ENCODE measurements around the gene FAM193A.
"Not testable (repeated sequence)": the region's sequence is repeated elsewhere in the genome, so short reads cannot be mapped to it uniquely, and the experiment has no call there.

FAM193A gene

GRCh38 chr4:2767705-2768074, 231.2 kb downstream of the FAM193A start:
- no peak for DNase-seq
- Histone ChIP-seq H3K4ac (ENCODE audit: low read depth, low read length) (no peak overlapping the region), H3K18ac (ENCODE audit: low read length) (no peak overlapping the region), H2BK5ac (ENCODE audit: low read length) (no peak overlapping the region), H3K36me3 (ENCODE audit: control insufficient read depth, insufficient read depth, low read length) (no peaks in the 10 kb centered on the region), H4K8ac (ENCODE audit: low read depth, low read length) (no peak overlapping the region), H3K23ac (ENCODE audit: low read length) (no peak overlapping the region), H3K4me1 (ENCODE audit: control insufficient read depth, low read depth, low read length) (no peaks in the 10 kb centered on the region), H3K79me2 (ENCODE audit: control insufficient read depth, insufficient read depth, low read length) (no peaks in the 10 kb centered on the region), H3K79me1 (ENCODE audit: low read length) (no peaks in the 10 kb centered on the region), H3K56ac (ENCODE audit: low read length) (no peak overlapping the region), H2BK15ac (replicated peaks; ENCODE audit: low read depth) (no peak overlapping the region), H2AK5ac (ENCODE audit: low read length) (no peak overlapping the region), H2BK120ac (ENCODE audit: low read depth, low read length) (no peak overlapping the region), H4K5ac (ENCODE audit: low read length) (no peak overlapping the region), H3K27me3 (ENCODE audit: insufficient read depth, low read length, poor library complexity) (no peaks in the 10 kb centered on the region), H3K27ac (ENCODE audit: low read depth, low read length) (no peak overlapping the region), H3K4me3 (ENCODE audit: low read length) (no peak overlapping the region), H3K9ac (ENCODE audit: low read length) (no peak overlapping the region), H3K4me2 (ENCODE audit: low read length) (no peak overlapping the region)
- WGBS (ENCODE audit: extremely low coverage, insufficient coverage, low lambda C conversion rate) = no CpG with 5 or more reads among the region's 11 CpGs

- Histone ChIP-seq H3K56ac (ENCODE audit: low read length) (no peak overlapping the region), H3K4me3 (ENCODE audit: low read length) (no peak overlapping the region), H3K9ac (ENCODE audit: low read length) (no peak overlapping the region), H2BK5ac (ENCODE audit: low read length) (no peak overlapping the region), H3K23ac (ENCODE audit: low read length) (no peak overlapping the region), H3K4me2 (ENCODE audit: low read length) (no peak overlapping the region), H2BK15ac (replicated peaks; ENCODE audit: low read depth) (no peak overlapping the region), H3K18ac (ENCODE audit: low read length) (no peak overlapping the region), H3K27ac (ENCODE audit: low read depth, low read length) (no peak overlapping the region), H3K36me3 (ENCODE audit: control insufficient read depth, insufficient read depth, low read length) (no peaks in the 10 kb centered on the region), H2BK120ac (ENCODE audit: low read depth, low read length) (no peak overlapping the region), H3K27me3 (ENCODE audit: insufficient read depth, low read length, poor library complexity) (no peaks in the 10 kb centered on the region), H4K5ac (ENCODE audit: low read length) (no peak overlapping the region), H3K4me1 (ENCODE audit: control insufficient read depth, low read depth, low read length) (no peaks in the 10 kb centered on the region), H3K79me2 (ENCODE audit: control insufficient read depth, insufficient read depth, low read length) (no peaks in the 10 kb centered on the region), H3K79me1 (ENCODE audit: low read length) (no peaks in the 10 kb centered on the region), H3K4ac (ENCODE audit: low read depth, low read length) (no peak overlapping the region), H4K8ac (ENCODE audit: low read depth, low read length) (no peak overlapping the region), H2AK5ac (ENCODE audit: low read length) (no peak overlapping the region)
- no peak for DNase-seq
- WGBS (ENCODE audit: extremely low coverage, insufficient coverage, low lambda C conversion rate) = no CpG with 5 or more reads among the region's 9 CpGs
Measured at GRCh38 chr4:2768124-2768523, 231.7 kb downstream of the FAM193A start.

GRCh38 chr4:2768921-2769336, 232.5 kb downstream of the FAM193A start:
- peak overlapping the region; percentile 34 for H3K56ac ChIP-seq (ENCODE audit: low read length)
- no peak overlapping the region for H3K18ac ChIP-seq (ENCODE audit: low read length)
- H3K4me1 ChIP-seq (ENCODE audit: control insufficient read depth, low read depth, low read length) = no peaks in the 10 kb centered on the region
- H3K4me3 ChIP-seq (ENCODE audit: low read length) = no peak overlapping the region
- H2BK120ac ChIP-seq (ENCODE audit: low read depth, low read length) = no peak overlapping the region
- no peaks in the 10 kb centered on the region for H3K79me1 ChIP-seq (ENCODE audit: low read length)
- H2BK15ac ChIP-seq (replicated peaks; ENCODE audit: low read depth) = no peak overlapping the region
- no peak overlapping the region for H3K4me2 ChIP-seq (ENCODE audit: low read length)
- H3K79me2 ChIP-seq (ENCODE audit: control insufficient read depth, insufficient read depth, low read length) = no peaks in the 10 kb centered on the region
- H3K4ac ChIP-seq (ENCODE audit: low read depth, low read length) = no peak overlapping the region
- no peak overlapping the region for H4K8ac ChIP-seq (ENCODE audit: low read depth, low read length)
- H3K9ac ChIP-seq (ENCODE audit: low read length) = no peak overlapping the region
- H2BK5ac ChIP-seq (ENCODE audit: low read length) = no peak overlapping the region
- no peaks in the 10 kb centered on the region for H3K27me3 ChIP-seq (ENCODE audit: insufficient read depth, low read length, poor library complexity)
- H3K36me3 ChIP-seq (ENCODE audit: control insufficient read depth, insufficient read depth, low read length) = no peaks in the 10 kb centered on the region
- WGBS (ENCODE audit: extremely low coverage, insufficient coverage, low lambda C conversion rate) = no CpG with 5 or more reads among the region's 15 CpGs
- H3K27ac ChIP-seq (ENCODE audit: low read depth, low read length) = no peak overlapping the region
- H3K23ac ChIP-seq (ENCODE audit: low read length) = no peak overlapping the region
- no peak for DNase-seq
- H4K5ac ChIP-seq (ENCODE audit: low read length) = no peak overlapping the region
- no peak overlapping the region for H2AK5ac ChIP-seq (ENCODE audit: low read length)

- no peaks in the 10 kb centered on the region for H3K79me1 ChIP-seq (ENCODE audit: low read length)
- no peak overlapping the region for H4K8ac ChIP-seq (ENCODE audit: low read depth, low read length)
- no peak overlapping the region for H3K56ac ChIP-seq (ENCODE audit: low read length)
- H3K36me3 ChIP-seq (ENCODE audit: control insufficient read depth, insufficient read depth, low read length) = no peaks in the 10 kb centered on the region
- H3K4me1 ChIP-seq (ENCODE audit: control insufficient read depth, low read depth, low read length) = no peaks in the 10 kb centered on the region
- no peak overlapping the region for H3K4ac ChIP-seq (ENCODE audit: low read depth, low read length)
- H2BK15ac ChIP-seq (replicated peaks; ENCODE audit: low read depth) = no peak overlapping the region
- no peak overlapping the region for H3K9ac ChIP-seq (ENCODE audit: low read length)
- no peak overlapping the region for H3K18ac ChIP-seq (ENCODE audit: low read length)
- H3K27ac ChIP-seq (ENCODE audit: low read depth, low read length) = no peak overlapping the region
- WGBS (ENCODE audit: extremely low coverage, insufficient coverage, low lambda C conversion rate) = no CpG with 5 or more reads among the region's 3 CpGs
- no peak overlapping the region for H2BK5ac ChIP-seq (ENCODE audit: low read length)
- no peaks in the 10 kb centered on the region for H3K79me2 ChIP-seq (ENCODE audit: control insufficient read depth, insufficient read depth, low read length)
- no peak overlapping the region for H4K5ac ChIP-seq (ENCODE audit: low read length)
- no peak for DNase-seq
- no peak overlapping the region for H2AK5ac ChIP-seq (ENCODE audit: low read length)
- H3K27me3 ChIP-seq (ENCODE audit: insufficient read depth, low read length, poor library complexity) = no peaks in the 10 kb centered on the region
- H3K23ac ChIP-seq (ENCODE audit: low read length) = no peak overlapping the region
- no peak overlapping the region for H2BK120ac ChIP-seq (ENCODE audit: low read depth, low read length)
- H3K4me2 ChIP-seq (ENCODE audit: low read length) = no peak overlapping the region
- no peak overlapping the region for H3K4me3 ChIP-seq (ENCODE audit: low read length)
Measured at GRCh38 chr4:2771264-2771663, 234.8 kb downstream of the FAM193A start.

- not testable (repeated sequence) for H3K18ac ChIP-seq (ENCODE audit: low read length); H3K36me3 ChIP-seq (ENCODE audit: control insufficient read depth, insufficient read depth, low read length); H3K27ac ChIP-seq (ENCODE audit: low read depth, low read length); H2AK5ac ChIP-seq (ENCODE audit: low read length); H3K27me3 ChIP-seq (ENCODE audit: insufficient read depth, low read length, poor library complexity); H4K8ac ChIP-seq (ENCODE audit: low read depth, low read length); H3K4me2 ChIP-seq (ENCODE audit: low read length); H3K79me1 ChIP-seq (ENCODE audit: low read length); H3K23ac ChIP-seq (ENCODE audit: low read length); DNase-seq; H3K4ac ChIP-seq (ENCODE audit: low read depth, low read length); H3K9ac ChIP-seq (ENCODE audit: low read length); H2BK120ac ChIP-seq (ENCODE audit: low read depth, low read length); H3K4me3 ChIP-seq (ENCODE audit: low read length); H3K4me1 ChIP-seq (ENCODE audit: control insufficient read depth, low read depth, low read length); H2BK5ac ChIP-seq (ENCODE audit: low read length); H3K56ac ChIP-seq (ENCODE audit: low read length); H2BK15ac ChIP-seq (replicated peaks; ENCODE audit: low read depth); H4K5ac ChIP-seq (ENCODE audit: low read length); H3K79me2 ChIP-seq (ENCODE audit: control insufficient read depth, insufficient read depth, low read length)
- WGBS (ENCODE audit: extremely low coverage, insufficient coverage, low lambda C conversion rate) = no CpG with 5 or more reads among the region's 5 CpGs
Measured at GRCh38 chr4:2780643-2781042, 244.2 kb downstream of the FAM193A start.

GRCh38 chr4:2781911-2782310, 245.5 kb downstream of the FAM193A start:
- Histone ChIP-seq H3K18ac (ENCODE audit: low read length) (no peak overlapping the region), H3K4ac (ENCODE audit: low read depth, low read length) (no peak overlapping the region), H3K9ac (ENCODE audit: low read length) (no peak overlapping the region), H3K27me3 (ENCODE audit: insufficient read depth, low read length, poor library complexity) (no peaks in the 10 kb centered on the region), H2BK15ac (replicated peaks; ENCODE audit: low read depth) (no peak overlapping the region), H3K79me1 (ENCODE audit: low read length) (no peaks in the 10 kb centered on the region), H3K27ac (ENCODE audit: low read depth, low read length) (no peak overlapping the region), H3K56ac (ENCODE audit: low read length) (no peak overlapping the region), H2AK5ac (ENCODE audit: low read length) (no peak overlapping the region), H3K79me2 (ENCODE audit: control insufficient read depth, insufficient read depth, low read length) (no peaks in the 10 kb centered on the region), H3K4me3 (ENCODE audit: low read length) (no peak overlapping the region), H3K36me3 (ENCODE audit: control insufficient read depth, insufficient read depth, low read length) (no peaks in the 10 kb centered on the region), H2BK5ac (ENCODE audit: low read length) (no peak overlapping the region), H2BK120ac (ENCODE audit: low read depth, low read length) (no peak overlapping the region), H3K4me1 (ENCODE audit: control insufficient read depth, low read depth, low read length) (no peaks in the 10 kb centered on the region), H4K5ac (ENCODE audit: low read length) (no peak overlapping the region), H3K23ac (ENCODE audit: low read length) (no peak overlapping the region), H3K4me2 (ENCODE audit: low read length) (no peak overlapping the region), H4K8ac (ENCODE audit: low read depth, low read length) (no peak overlapping the region)
- WGBS (ENCODE audit: extremely low coverage, insufficient coverage, low lambda C conversion rate) = no CpG with 5 or more reads among the region's 10 CpGs
- no peak for DNase-seq

All from mesendoderm (in vitro differentiated cells).